Peyer's patch (tissue), 4 donors: ENCODE measurements around the gene IGF2BP1.

Source experiments
- CTCF ChIP-seq, 6 experiments: fragments of 450-650 bp in 4 of 6; fragments of 200-600 bp in 2 of 6; sonication (generic) in 1 of 6; IDR thresholded peaks; one replicate each; pipeline ENCODE4 v1.5.1; 2017 to 2019; ENCODE audit warnings: antibody characterized with exemption in 6 of 6, mild to moderate bottlenecking in 3 of 6, moderate library complexity in 1 of 6
- POLR2A ChIP-seq, 2 donors: fragments of 450-650 bp; IDR thresholded peaks; one replicate each; pipeline ENCODE4 v1.5.1; 2017; ENCODE audit warnings: antibody characterized with exemption in 2 of 2, mild to moderate bottlenecking in 2 of 2, moderate library complexity in 2 of 2

GRCh38 chr17:49002331-49002730 lies 5.1 kb downstream of the IGF2BP1 start:
- TF ChIP-seq CTCF (IDR thresholded peaks at IDR 0.05) = no peak
- TF ChIP-seq POLR2A (IDR thresholded peaks at IDR 0.05) = no peak
